HG03575 (cell line): ENCODE data around the gene PRKAG1.

Source experiments
- ATAC-seq: cut with Tn5 transposase; IDR thresholded peaks from one replicate; pipeline ENCODE4 v1.9.1; 2021; ENCODE audit not compliant: unreplicated experiment, insufficient number of reproducible peaks, low FRiP score; ENCODE audit errors: extremely low read depth

PRKAG1 gene

GRCh38 chr12:49033611-49034285, 15.2 kb upstream of the PRKAG1 start:
- ATAC-seq, result no peak

DNA sequence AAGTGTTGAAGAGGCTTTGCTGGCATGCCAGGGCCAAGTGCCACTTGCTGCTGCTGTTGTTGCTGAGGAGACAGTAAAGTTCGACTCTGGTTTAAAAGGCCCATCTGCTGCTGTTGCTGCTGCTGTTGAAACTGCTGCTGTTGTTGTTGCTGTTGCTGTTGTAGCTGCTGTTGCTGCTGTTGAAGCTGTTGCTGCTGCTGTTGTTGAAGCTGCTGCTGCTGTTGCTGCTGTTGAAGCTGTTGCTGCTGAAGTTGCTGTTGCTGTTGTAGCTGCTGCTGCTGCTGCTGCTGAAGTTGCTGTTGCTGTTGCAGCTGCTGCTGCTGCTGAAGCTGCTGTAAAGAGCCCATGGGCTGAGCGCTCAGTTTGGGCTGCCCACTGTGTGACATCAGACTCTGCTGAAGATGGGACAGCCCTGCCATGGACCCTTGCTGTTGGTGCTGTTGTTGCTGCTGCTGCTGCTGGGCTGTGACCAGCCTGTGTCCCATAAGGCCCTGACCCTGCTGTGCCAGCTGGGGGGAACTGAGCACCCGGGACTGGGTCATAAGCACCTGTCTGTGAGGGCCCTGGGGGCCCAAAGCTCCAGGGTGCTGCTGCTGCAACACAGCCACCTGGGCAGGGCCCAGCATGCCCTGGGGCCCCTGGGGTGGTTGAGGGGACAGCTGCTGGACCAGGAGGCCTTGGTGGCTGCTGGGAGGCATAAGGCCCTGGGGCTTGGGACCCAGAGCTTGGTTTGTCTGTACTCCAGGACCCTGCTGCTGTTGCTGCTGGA, 14.3 kb upstream of the PRKAG1 start:
- ATAC-seq, result no peak

DNA sequence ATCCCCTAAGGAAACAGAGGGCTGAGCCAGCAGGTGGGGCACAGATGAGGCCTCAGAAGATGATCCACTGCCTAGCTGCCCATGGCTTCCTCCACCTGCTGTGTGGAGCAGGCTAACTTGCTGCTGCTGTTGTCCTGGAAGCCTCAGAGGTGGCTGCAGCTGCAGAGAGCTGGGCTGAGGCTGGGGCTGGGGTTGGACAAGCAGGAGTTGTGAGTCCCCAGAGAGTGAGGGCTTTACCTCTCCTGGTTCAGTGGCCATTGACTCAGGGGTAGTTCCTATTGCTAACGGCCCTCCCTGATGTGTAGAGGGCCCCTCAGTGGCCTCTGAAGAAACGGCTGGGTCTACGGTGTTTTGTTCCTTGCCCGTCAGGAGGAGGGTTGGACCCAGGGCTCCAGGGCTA, 13.7 kb upstream of the PRKAG1 start:
- no peak for ATAC-seq

- no peak for ATAC-seq
Measured at GRCh38 chr12:49031573-49032161, 13.1 kb upstream of the PRKAG1 start.

- ATAC-seq, result no peak
Measured at GRCh38 chr12:49030714-49031572, 12.4 kb upstream of the PRKAG1 start.

DNA sequence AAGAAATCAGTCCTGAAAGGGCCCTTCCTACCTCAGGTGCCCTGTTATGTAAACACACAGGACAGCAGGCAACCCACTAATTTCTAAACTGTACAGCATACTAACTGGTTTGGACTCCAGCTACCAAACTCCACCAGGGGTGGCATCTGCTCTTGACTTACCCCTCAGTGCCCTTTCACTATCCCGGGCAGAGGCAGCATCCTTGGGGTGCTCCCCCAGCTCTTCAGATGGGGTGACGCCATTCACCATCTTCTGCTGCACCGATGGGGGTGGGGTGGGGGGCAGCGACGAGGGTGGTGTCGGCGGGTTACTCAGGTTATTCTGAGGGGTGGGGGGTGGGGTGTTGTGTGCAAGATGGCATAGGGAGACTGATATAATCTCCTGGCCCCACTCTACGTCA, 11.5 kb upstream of the PRKAG1 start:
- no peak for ATAC-seq

DNA sequence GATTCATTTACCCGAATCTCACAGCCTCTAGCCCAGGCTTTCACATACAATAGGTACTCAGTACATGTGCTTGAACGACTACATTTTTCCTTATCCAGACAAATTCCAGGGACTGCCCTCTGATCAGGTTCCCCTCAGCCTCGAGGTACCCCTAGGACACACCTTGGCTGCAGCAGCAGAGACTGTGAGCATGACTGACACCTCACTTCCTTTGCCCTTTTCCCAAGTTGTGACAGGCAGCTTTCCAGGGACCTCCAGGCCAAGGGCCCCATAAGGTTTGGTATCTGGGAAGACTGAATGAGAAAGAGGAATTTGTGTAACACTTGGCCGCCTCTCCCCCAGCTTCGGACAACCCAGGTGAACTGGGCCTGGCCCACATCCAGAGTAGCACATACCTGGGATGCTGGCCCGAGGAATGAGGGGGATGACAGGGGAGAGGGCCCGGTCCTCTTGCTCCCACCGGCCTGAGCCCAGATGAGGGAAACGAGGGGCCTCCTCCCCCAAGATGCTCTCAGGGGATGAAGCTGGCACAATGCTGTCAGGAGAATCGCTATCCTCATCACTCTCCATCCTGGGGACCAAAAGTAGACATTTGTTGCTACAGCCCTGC, 10.2 kb upstream of the PRKAG1 start:
- no peak for ATAC-seq

DNA sequence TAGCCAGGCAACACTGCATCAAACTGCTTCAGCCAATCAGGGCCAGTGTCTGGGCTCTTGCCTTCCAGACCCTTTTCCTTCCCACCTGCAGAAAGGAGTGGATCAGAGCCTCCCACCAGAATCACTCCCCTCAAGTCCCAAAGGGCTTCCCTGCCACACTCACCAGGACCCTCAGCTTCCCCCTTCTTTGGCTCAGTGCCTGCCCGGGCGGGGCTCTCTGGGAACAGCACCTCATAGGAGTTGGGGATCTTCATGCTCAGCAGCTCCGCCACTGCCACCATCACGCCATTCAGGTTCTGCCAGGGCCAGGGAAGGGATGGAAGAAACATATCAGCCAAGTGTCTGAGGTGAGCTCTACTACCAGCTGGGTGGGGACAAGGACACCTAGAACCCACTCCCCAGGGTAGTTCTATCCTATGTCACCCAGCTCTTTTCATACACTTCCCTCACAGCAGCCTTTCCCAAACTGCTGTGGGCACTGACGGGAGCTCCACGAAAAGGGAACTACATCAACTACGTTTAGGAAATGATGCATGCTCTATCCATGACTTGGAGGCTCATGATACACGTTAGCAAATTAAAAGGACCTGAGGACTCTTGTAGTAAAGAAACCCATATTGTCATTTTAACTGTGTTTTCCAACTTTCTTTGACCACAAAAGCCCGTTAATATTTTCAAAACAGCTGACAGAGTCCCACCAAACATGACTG, 9.4 kb upstream of the PRKAG1 start:
- no peak for ATAC-seq

- ATAC-seq, result no peak
Measured at GRCh38 chr12:49026678-49027480, 8.3 kb upstream of the PRKAG1 start.

DNA sequence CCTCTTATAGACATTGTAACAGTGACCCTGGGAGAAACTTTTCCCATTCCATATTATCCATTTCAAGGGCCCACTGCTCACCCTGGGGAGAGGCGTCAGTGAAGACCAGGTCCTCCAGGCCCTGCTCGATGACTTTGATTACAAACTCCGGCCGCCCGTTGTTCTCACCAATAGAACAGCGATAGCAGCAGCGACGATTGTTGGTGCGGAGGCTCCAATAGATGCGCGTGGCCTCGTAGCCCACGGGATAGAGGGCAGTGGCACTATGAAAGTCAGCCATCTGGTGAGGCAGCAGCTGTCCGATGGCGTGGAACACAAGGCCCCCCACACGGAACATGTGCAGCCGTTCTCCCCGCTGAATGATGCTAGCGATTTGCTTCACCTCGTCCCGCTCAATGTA, 7.5 kb upstream of the PRKAG1 start:
- ATAC-seq, result no peak

DNA sequence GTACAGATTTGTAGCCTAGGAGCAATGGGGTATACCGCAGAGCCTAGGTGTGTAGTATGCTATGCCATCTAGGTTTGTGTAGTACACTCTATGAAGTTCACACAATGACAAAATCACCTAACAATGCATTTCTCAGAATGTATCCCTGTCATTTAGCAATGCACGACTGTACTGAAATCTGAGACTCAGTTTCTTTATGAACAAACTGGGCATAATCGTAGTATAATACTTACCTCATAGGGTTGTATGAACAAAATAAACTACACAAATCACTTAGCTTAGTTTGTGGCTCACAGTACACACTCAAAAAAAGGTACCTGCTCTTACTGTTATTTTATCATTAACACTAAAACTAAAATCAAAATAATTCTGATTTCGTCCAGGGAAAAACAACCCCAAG, 6.9 kb upstream of the PRKAG1 start:
- no peak for ATAC-seq

GRCh38 chr12:49024543-49024942, 6.0 kb upstream of the PRKAG1 start:
- ATAC-seq, result no peak

- ATAC-seq, result no peak
Measured at GRCh38 chr12:49023812-49024211, 5.2 kb upstream of the PRKAG1 start.

DNA sequence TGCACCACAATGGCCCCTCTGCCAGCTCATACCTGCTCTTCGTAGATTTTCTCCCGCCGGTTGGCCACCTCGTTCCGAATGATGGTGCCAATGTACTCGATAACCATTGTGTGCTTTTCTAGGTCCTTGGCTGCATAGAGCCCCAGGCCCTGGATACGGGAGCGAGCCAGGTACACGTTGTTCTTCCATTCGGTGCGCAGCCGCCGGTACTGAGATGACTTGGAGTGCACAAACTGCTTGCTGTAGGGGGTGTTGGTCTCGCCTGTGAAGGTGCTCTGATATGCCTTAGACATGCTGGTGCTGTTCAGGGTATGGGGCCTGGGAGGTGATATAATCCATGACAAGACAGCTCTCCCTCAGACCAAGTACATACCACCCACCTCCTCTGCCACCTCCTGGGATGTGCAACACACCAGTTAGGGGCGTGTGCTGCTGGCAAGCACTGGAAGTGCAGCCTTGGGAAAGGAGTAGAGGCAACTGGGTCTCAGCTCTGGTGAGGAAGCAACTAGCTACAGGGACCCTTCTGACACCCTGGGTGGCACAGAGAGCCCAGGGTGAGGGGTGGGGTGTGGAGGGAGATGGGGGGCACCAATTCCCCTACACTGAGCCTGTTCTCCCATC, 4.1 kb upstream of the PRKAG1 start:
- ATAC-seq, result no peak

- ATAC-seq, result no peak
Measured at GRCh38 chr12:49021292-49021915, 2.8 kb upstream of the PRKAG1 start.

DNA sequence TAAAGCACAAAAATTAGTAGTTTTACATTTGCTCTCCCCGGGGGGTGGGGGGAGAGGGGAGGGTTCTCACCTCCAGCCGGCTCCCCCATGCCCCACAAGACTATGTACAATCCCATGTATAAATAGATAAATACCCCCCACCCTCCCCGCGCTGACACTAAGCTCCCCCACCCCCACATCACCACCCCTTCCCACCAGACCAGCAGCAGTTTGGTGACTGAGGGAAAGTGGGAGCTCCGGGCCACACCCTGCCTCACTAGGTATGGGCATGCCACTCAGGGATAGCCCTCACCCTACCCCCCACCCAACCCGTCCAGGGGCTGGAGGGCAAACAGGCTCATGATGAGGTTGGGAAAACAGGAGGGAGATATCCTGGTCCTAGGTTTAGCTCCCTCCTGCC, 1.9 kb upstream of the PRKAG1 start:
- no peak for ATAC-seq
